Endodermal cell (in vitro differentiated cells): ENCODE data around the gene KCTD1. TPM values are rescaled to one million over a fixed set of nuclear protein-coding genes. Genes with fewer than 3 reads are reported as not detected.

Experiments used
- DNase-seq: peaks from one replicate; pipeline ENCODE4 v3.0.0-alpha.2; 2017
- H3K27ac ChIP-seq: 2 replicates; pipeline ENCODE4 v1.5.1; 2013; ENCODE audit warnings: mild to moderate bottlenecking, low read depth, low read length, moderate library complexity
- H3K27me3 ChIP-seq: 2 replicates; pipeline ENCODE4 v1.6.1; 2013; ENCODE audit warnings: mild to moderate bottlenecking, low read length, moderate library complexity; ENCODE audit not compliant: insufficient read depth, control insufficient read depth, poor library complexity, severe bottlenecking
- H3K36me3 ChIP-seq: 2 replicates; pipeline ENCODE4 v1.7.0; 2013; ENCODE audit warnings: mild to moderate bottlenecking, low read length, moderate library complexity; ENCODE audit not compliant: control insufficient read depth, insufficient read depth
- H3K4me1 ChIP-seq: one replicate; pipeline ENCODE4 v1.7.0; 2013; ENCODE audit warnings: low read length; ENCODE audit not compliant: control insufficient read depth, insufficient read depth
- H3K4me3 ChIP-seq: 2 replicates; pipeline ENCODE4 v1.5.1; 2013; ENCODE audit warnings: mild to moderate bottlenecking, low read length, moderate library complexity
- H3K9ac ChIP-seq: 2 replicates; pipeline ENCODE4 v1.6.1; 2013; ENCODE audit warnings: mild to moderate bottlenecking, low read length, moderate library complexity; ENCODE audit not compliant: poor library complexity, severe bottlenecking; ENCODE audit errors: extremely low read depth
- H3K9me3 ChIP-seq: 2 replicates; pipeline ENCODE4 v1.6.1; 2013; ENCODE audit warnings: mild to moderate bottlenecking, low read length, moderate library complexity; ENCODE audit not compliant: control insufficient read depth
- H3K27ac Mint-ChIP-seq: 2 replicates; pipeline ENCODE4 v1.8.0; 2020; ENCODE audit warnings: mixed read lengths
- H3K27me3 Mint-ChIP-seq: 2 replicates; pipeline ENCODE4 v1.8.0; 2021; ENCODE audit warnings: mild to moderate bottlenecking, mixed read lengths; ENCODE audit not compliant: insufficient read depth
- H3K36me3 Mint-ChIP-seq: 2 replicates; pipeline ENCODE4 v1.8.0; 2020; ENCODE audit warnings: low read depth, mixed read lengths
- H3K4me1 Mint-ChIP-seq: 2 replicates; pipeline ENCODE4 v1.8.0; 2020; ENCODE audit warnings: mixed read lengths
- H3K4me3 Mint-ChIP-seq: 2 replicates; pipeline ENCODE4 v1.8.0; 2020; ENCODE audit warnings: mild to moderate bottlenecking, moderate library complexity, mixed read lengths
- H3K9me3 Mint-ChIP-seq: 2 replicates; pipeline ENCODE4 v1.8.0; 2020; ENCODE audit warnings: mild to moderate bottlenecking, mixed read lengths
- WGBS, 2 experiments: methylation state at CpG; one replicate each; pipeline versions ENCODE4 v1.1.5 to v1.1.7; 2013; ENCODE audit warnings: missing lambda C conversion rate in 2 of 2, mixed read lengths in 1 of 2; ENCODE audit not compliant: insufficient coverage in 1 of 2, insufficient read length in 1 of 2; 5-methylcytosine and 5-hydroxymethylcytosine counted together
- total RNA-seq, 2 donors: library from RNA; stranded (reverse); fragmentation: NEBNext Ultra II Directional in 1 of 2; extraction: Animal tissue kit (Norgen Biotek cat#: 25700) in 1 of 2; gene quantifications; 2 replicates in 1 of 2; 3 replicates in 1 of 2; pipeline ENCODE4 v1.2.1, GENCODE V29; 2021
- TF ChIP-seq, protein P1 (sequence below): fragments of 200-600 bp; sonication (generic); conservative IDR thresholded peaks from 2 replicates; pipeline ENCODE4 v1.5.0; 2021; ENCODE audit warnings: antibody characterized with exemption, mild to moderate bottlenecking

KCTD1 gene
- total RNA-seq, 2 donors from 2014 or later: 6.8 to 7.3 TPM

DNA sequence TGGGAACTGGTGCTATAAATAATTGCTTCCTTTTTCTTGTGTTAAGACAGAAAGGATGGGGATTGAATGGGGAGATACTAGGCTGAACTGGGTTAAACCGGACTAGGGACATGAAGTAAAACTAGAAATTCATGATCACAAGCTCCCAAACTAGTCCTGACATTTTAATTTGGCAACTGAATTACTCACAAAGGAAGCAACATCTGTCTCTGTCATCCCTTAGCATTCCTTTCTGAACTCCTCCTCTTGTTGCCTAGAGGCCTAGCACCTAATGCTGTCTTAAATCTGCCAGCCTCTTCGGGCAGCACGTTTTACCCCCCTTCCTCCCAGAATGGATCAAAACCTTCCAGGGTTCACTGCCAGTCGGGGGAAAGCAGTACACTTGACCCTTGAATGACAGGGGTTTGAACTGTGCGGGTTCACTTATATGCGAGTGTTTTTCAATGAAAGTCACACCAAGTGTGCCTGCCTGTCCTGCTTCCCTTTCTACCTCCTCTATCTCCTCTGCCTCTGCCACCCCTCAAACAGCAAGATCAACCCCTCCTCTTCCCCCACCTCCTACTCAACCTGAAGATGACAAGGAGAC, 8.2 kb downstream of the KCTD1 start:
- TF ChIP-seq, protein P1, sequence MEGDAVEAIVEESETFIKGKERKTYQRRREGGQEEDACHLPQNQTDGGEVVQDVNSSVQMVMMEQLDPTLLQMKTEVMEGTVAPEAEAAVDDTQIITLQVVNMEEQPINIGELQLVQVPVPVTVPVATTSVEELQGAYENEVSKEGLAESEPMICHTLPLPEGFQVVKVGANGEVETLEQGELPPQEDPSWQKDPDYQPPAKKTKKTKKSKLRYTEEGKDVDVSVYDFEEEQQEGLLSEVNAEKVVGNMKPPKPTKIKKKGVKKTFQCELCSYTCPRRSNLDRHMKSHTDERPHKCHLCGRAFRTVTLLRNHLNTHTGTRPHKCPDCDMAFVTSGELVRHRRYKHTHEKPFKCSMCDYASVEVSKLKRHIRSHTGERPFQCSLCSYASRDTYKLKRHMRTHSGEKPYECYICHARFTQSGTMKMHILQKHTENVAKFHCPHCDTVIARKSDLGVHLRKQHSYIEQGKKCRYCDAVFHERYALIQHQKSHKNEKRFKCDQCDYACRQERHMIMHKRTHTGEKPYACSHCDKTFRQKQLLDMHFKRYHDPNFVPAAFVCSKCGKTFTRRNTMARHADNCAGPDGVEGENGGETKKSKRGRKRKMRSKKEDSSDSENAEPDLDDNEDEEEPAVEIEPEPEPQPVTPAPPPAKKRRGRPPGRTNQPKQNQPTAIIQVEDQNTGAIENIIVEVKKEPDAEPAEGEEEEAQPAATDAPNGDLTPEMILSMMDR: no peak
- Histone ChIP-seq H3K27ac (no peak overlapping the region), H3K27me3 (peaks cover 10% of the 10 kb centered on the region), H3K36me3 (no peaks in the 10 kb centered on the region), H3K4me1 (no peaks in the 10 kb centered on the region), H3K9ac (no peak overlapping the region), H3K9me3 (no peaks in the 10 kb centered on the region), H3K4me3 (no peak overlapping the region)
- Mint-ChIP-seq H3K4me1 (peaks cover 3% of the 10 kb centered on the region), H3K36me3 (no peaks in the 10 kb centered on the region), H3K27me3 (peaks cover 25% of the 10 kb centered on the region), H3K9me3 (no peaks in the 10 kb centered on the region), H3K27ac (no peak overlapping the region), H3K4me3 (no peak overlapping the region)
- no peak for DNase-seq
- 63 to 73% methylated on average over 6 of the region's 6 CpGs for WGBS, 2 experiments

DNA sequence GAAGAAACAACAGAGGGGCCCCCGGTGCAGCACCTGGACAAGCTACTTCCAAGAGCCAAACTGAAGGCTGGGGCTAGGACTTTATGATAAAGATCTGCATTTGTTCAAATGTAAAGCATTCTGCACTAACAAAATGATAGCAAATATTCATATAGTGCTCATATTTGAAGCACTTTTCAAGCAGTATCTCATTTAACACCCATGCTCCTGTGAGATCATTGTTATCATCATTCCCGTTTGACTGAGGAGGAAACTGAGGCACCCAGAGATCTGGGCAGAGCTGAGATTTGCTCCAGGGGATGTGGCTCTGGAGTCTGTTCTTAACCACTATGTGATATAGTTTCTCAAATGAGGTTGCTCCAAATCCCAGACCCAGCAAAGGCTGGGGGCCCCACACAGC, 9.8 kb downstream of the KCTD1 start:
- Histone ChIP-seq H3K4me1 (no peaks in the 10 kb centered on the region), H3K9me3 (no peaks in the 10 kb centered on the region), H3K27ac (no peak overlapping the region), H3K36me3 (no peaks in the 10 kb centered on the region), H3K9ac (no peak overlapping the region), H3K27me3 (no peaks in the 10 kb centered on the region), H3K4me3 (no peak overlapping the region)
- Mint-ChIP-seq H3K9me3 (no peaks in the 10 kb centered on the region), H3K27me3 (peaks cover 14% of the 10 kb centered on the region), H3K36me3 (no peaks in the 10 kb centered on the region), H3K27ac (no peak overlapping the region), H3K4me3 (no peak overlapping the region), H3K4me1 (peaks cover 3% of the 10 kb centered on the region)
- no peak for DNase-seq
- WGBS, 2 experiments: 92 to 100% methylated on average over 1 to 2 of the region's 2 CpGs
- TF ChIP-seq, protein P1: no peak

DNA sequence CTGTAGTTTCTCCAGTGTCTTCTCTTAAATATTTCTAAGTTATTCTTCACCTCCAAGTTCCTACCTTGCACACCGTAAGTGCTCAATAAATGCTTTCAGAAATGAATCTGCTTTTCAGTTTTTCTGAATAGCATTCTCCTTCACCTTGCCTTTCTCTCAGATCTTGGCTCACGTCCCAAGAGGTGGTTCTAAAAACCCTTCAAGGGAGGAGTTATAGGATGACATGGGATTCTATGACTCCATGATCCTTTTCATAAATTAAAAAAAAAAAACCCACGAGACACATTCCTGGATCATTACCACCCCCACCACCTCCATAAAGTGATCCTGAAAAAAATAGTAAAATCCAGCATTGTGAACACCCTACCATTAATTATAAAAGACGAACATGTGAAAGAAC, 11.7 kb downstream of the KCTD1 start:
- Histone ChIP-seq H3K9ac (no peak overlapping the region), H3K27ac (no peak overlapping the region), H3K9me3 (no peaks in the 10 kb centered on the region), H3K27me3 (no peaks in the 10 kb centered on the region), H3K4me1 (no peaks in the 10 kb centered on the region), H3K4me3 (no peak overlapping the region), H3K36me3 (no peaks in the 10 kb centered on the region)
- 90 to 95% methylated on average over 2 to 4 of the region's 4 CpGs for WGBS, 2 experiments
- no peaks in the 10 kb centered on the region for H3K36me3 Mint-ChIP-seq
- TF ChIP-seq, protein P1: no peak
- peaks cover 5% of the 10 kb centered on the region for H3K27me3 Mint-ChIP-seq
- no peak for DNase-seq
- H3K27ac Mint-ChIP-seq: no peak overlapping the region
- peaks cover 3% of the 10 kb centered on the region for H3K4me1 Mint-ChIP-seq
- H3K4me3 Mint-ChIP-seq: no peak overlapping the region
- no peaks in the 10 kb centered on the region for H3K9me3 Mint-ChIP-seq
